Measurements from ENCODE around the gene TPRG1L.

The TPRG1L gene

GRCh38 chr1:3674100-3675094 is 49.6 kb downstream of the TPRG1L start:
- H2BK120ac ChIP-seq (ENCODE audit: insufficient read depth, low read length, poor library complexity), result no peak overlapping the region

GRCh38 chr1:3675436-3675835 is 50.6 kb downstream of the TPRG1L start:
- Histone ChIP-seq H3K79me1 (ENCODE audit: low read length) (no peaks in the 10 kb centered on the region), H3K27me3 (ENCODE audit: insufficient read depth, low read length) (no peaks in the 10 kb centered on the region), H3K4ac (ENCODE audit: low read depth, low read length) (no peak overlapping the region), H3K4me1 (ENCODE audit: control insufficient read depth in 1 of 2, insufficient read depth in 2 of 2, low read length in 2 of 2) (peaks cover 5 to 8% of the 10 kb centered on the region in 2 experiments), H3K9ac (ENCODE audit: low read length) (no peak overlapping the region), H3K36me3 (ENCODE audit: control insufficient read depth in 1 of 2, insufficient read depth in 2 of 2, low read length in 2 of 2) (no peaks in the 10 kb centered on the region), H3K4me2 (ENCODE audit: low read length) (no peak overlapping the region), H2BK120ac (ENCODE audit: insufficient read depth, low read length, poor library complexity) (no peak overlapping the region), H2BK5ac (ENCODE audit: low read depth, low read length, poor library complexity) (no peak overlapping the region), H2BK12ac (ENCODE audit: low read length) (no peak overlapping the region), H4K91ac (ENCODE audit: low read depth, low read length) (no peak overlapping the region), H3K4me3 (ENCODE audit: low read depth, low read length) (no peak overlapping the region), H3K9me3 (ENCODE audit: insufficient read depth, low read depth, low read length) (peaks cover 3% of the 10 kb centered on the region), H3K27ac (ENCODE audit: low read depth, low read length) (no peak overlapping the region), H3K14ac (ENCODE audit: low read length) (no peak overlapping the region), H3K23ac (ENCODE audit: low read length) (no peak overlapping the region), H2AFZ (ENCODE audit: insufficient read depth, low read length, poor library complexity) (no peak overlapping the region), H2AK5ac (ENCODE audit: low read length) (no peak overlapping the region), H3K18ac (ENCODE audit: low read length) (no peak overlapping the region), H3K79me2 (ENCODE audit: control insufficient read depth, insufficient read depth, low read length, poor library complexity) (no peaks in the 10 kb centered on the region), H4K12ac (ENCODE audit: low read depth, low read length) (no peak overlapping the region), H4K8ac (ENCODE audit: low read depth, low read length) (no peak overlapping the region)
- no peak for DNase-seq
- WGBS (ENCODE audit: extremely low coverage, insufficient coverage, insufficient read length), result no CpG with 5 or more reads among the region's 11 CpGs

More at GRCh38 chr1:3674100-3675094, 49.6 kb downstream of the TPRG1L start:
- Histone ChIP-seq H2AK5ac (ENCODE audit: low read length) (peak overlapping the region; percentile 66), H3K4ac (ENCODE audit: low read depth, low read length) (no peak overlapping the region), H3K14ac (ENCODE audit: low read length) (peak overlapping the region; percentile 46), H3K18ac (ENCODE audit: low read length) (no peak overlapping the region), H3K79me2 (ENCODE audit: control insufficient read depth, insufficient read depth, low read length, poor library complexity) (no peaks in the 10 kb centered on the region), H3K4me1 (ENCODE audit: control insufficient read depth in 1 of 2, insufficient read depth in 2 of 2, low read length in 2 of 2) (peaks cover 5 to 8% of the 10 kb centered on the region in 2 experiments), H2BK12ac (ENCODE audit: low read length) (peak overlapping the region; percentile 20), H3K79me1 (ENCODE audit: low read length) (no peaks in the 10 kb centered on the region), H2BK5ac (ENCODE audit: low read depth, low read length, poor library complexity) (no peak overlapping the region), H2AFZ (ENCODE audit: insufficient read depth, low read length, poor library complexity) (no peak overlapping the region), H3K4me2 (ENCODE audit: low read length) (no peak overlapping the region), H4K12ac (ENCODE audit: low read depth, low read length) (no peak overlapping the region), H3K27me3 (ENCODE audit: insufficient read depth, low read length) (no peaks in the 10 kb centered on the region), H3K9ac (ENCODE audit: low read length) (no peak overlapping the region), H3K9me3 (ENCODE audit: insufficient read depth, low read depth, low read length) (peaks cover 3% of the 10 kb centered on the region), H3K23ac (ENCODE audit: low read length) (no peak overlapping the region), H3K27ac (ENCODE audit: low read depth, low read length) (no peak overlapping the region), H4K8ac (ENCODE audit: low read depth, low read length) (peak overlapping the region; percentile 15), H3K4me3 (ENCODE audit: low read depth, low read length) (no peak overlapping the region), H3K36me3 (ENCODE audit: control insufficient read depth in 1 of 2, insufficient read depth in 2 of 2, low read length in 2 of 2) (no peaks in the 10 kb centered on the region), H4K91ac (ENCODE audit: low read depth, low read length) (no peak overlapping the region)
- no CpG with 5 or more reads among the region's 30 CpGs for WGBS (ENCODE audit: extremely low coverage, insufficient coverage, insufficient read length)
- peak; percentile 38 to 58 for DNase-seq

- no peak overlapping the region for H3K4ac ChIP-seq (ENCODE audit: low read depth, low read length)
- no peak overlapping the region for H4K12ac ChIP-seq (ENCODE audit: low read depth, low read length)
- no peak overlapping the region for H2BK120ac ChIP-seq (ENCODE audit: insufficient read depth, low read length, poor library complexity)
- no peaks in the 10 kb centered on the region for H3K36me3 ChIP-seq (ENCODE audit: control insufficient read depth in 1 of 2, insufficient read depth in 2 of 2, low read length in 2 of 2)
- no peak overlapping the region for H2AK5ac ChIP-seq (ENCODE audit: low read length)
- no peak overlapping the region for H4K91ac ChIP-seq (ENCODE audit: low read depth, low read length)
- no peak overlapping the region for H3K9ac ChIP-seq (ENCODE audit: low read length)
- peaks cover 12 to 13% of the 10 kb centered on the region in 2 experiments for H3K4me1 ChIP-seq (ENCODE audit: control insufficient read depth in 1 of 2, insufficient read depth in 2 of 2, low read length in 2 of 2)
- no peaks in the 10 kb centered on the region for H3K27me3 ChIP-seq (ENCODE audit: insufficient read depth, low read length)
- H3K79me2 ChIP-seq (ENCODE audit: control insufficient read depth, insufficient read depth, low read length, poor library complexity), result no peaks in the 10 kb centered on the region
- no peak overlapping the region for H3K18ac ChIP-seq (ENCODE audit: low read length)
- H3K27ac ChIP-seq (ENCODE audit: low read depth, low read length), result no peak overlapping the region
- H3K14ac ChIP-seq (ENCODE audit: low read length), result no peak overlapping the region
- no peak overlapping the region for H3K23ac ChIP-seq (ENCODE audit: low read length)
- H4K8ac ChIP-seq (ENCODE audit: low read depth, low read length), result no peak overlapping the region
- no peak overlapping the region for H3K4me2 ChIP-seq (ENCODE audit: low read length)
- H2BK5ac ChIP-seq (ENCODE audit: low read depth, low read length, poor library complexity), result no peak overlapping the region
- no peak overlapping the region for H2BK12ac ChIP-seq (ENCODE audit: low read length)
- no peak overlapping the region for H2AFZ ChIP-seq (ENCODE audit: insufficient read depth, low read length, poor library complexity)
- no peak overlapping the region for H3K4me3 ChIP-seq (ENCODE audit: low read depth, low read length)
- no peaks in the 10 kb centered on the region for H3K9me3 ChIP-seq (ENCODE audit: insufficient read depth, low read depth, low read length)
- no CpG with 5 or more reads among the region's 22 CpGs for WGBS (ENCODE audit: extremely low coverage, insufficient coverage, insufficient read length)
- H3K79me1 ChIP-seq (ENCODE audit: low read length), result no peaks in the 10 kb centered on the region
- no peak for DNase-seq
Observed at GRCh38 chr1:3676581-3677470, 52.0 kb downstream of the TPRG1L start.

- no peak overlapping the region for H2BK12ac ChIP-seq (ENCODE audit: low read length)
- H3K4me1 ChIP-seq (ENCODE audit: control insufficient read depth in 1 of 2, insufficient read depth in 2 of 2, low read length in 2 of 2), result peaks cover 12 to 13% of the 10 kb centered on the region in 2 experiments
- H3K9me3 ChIP-seq (ENCODE audit: insufficient read depth, low read depth, low read length), result no peaks in the 10 kb centered on the region
- H3K18ac ChIP-seq (ENCODE audit: low read length), result no peak overlapping the region
- no peak overlapping the region for H2BK120ac ChIP-seq (ENCODE audit: insufficient read depth, low read length, poor library complexity)
- H2AK5ac ChIP-seq (ENCODE audit: low read length), result no peak overlapping the region
- no peak overlapping the region for H3K4me3 ChIP-seq (ENCODE audit: low read depth, low read length)
- no CpG with 5 or more reads among the region's 5 CpGs for WGBS (ENCODE audit: extremely low coverage, insufficient coverage, insufficient read length)
- H3K4ac ChIP-seq (ENCODE audit: low read depth, low read length), result no peak overlapping the region
- no peak overlapping the region for H2BK5ac ChIP-seq (ENCODE audit: low read depth, low read length, poor library complexity)
- no peak overlapping the region for H4K91ac ChIP-seq (ENCODE audit: low read depth, low read length)
- H3K27ac ChIP-seq (ENCODE audit: low read depth, low read length), result no peak overlapping the region
- H4K12ac ChIP-seq (ENCODE audit: low read depth, low read length), result no peak overlapping the region
- H3K79me2 ChIP-seq (ENCODE audit: control insufficient read depth, insufficient read depth, low read length, poor library complexity), result no peaks in the 10 kb centered on the region
- H3K79me1 ChIP-seq (ENCODE audit: low read length), result no peaks in the 10 kb centered on the region
- H3K27me3 ChIP-seq (ENCODE audit: insufficient read depth, low read length), result no peaks in the 10 kb centered on the region
- H2AFZ ChIP-seq (ENCODE audit: insufficient read depth, low read length, poor library complexity), result no peak overlapping the region
- no peak overlapping the region for H3K14ac ChIP-seq (ENCODE audit: low read length)
- H3K36me3 ChIP-seq (ENCODE audit: control insufficient read depth in 1 of 2, insufficient read depth in 2 of 2, low read length in 2 of 2), result no peaks in the 10 kb centered on the region
- no peak for DNase-seq
- no peak overlapping the region for H4K8ac ChIP-seq (ENCODE audit: low read depth, low read length)
- H3K23ac ChIP-seq (ENCODE audit: low read length), result no peak overlapping the region
- no peak overlapping the region for H3K9ac ChIP-seq (ENCODE audit: low read length)
- H3K4me2 ChIP-seq (ENCODE audit: low read length), result no peak overlapping the region
Observed at GRCh38 chr1:3677484-3677883, 52.7 kb downstream of the TPRG1L start.
